Lung (tissue), 16 donors: ENCODE data around the gene ARL16. TPM values are rescaled to one million over a fixed set of nuclear protein-coding genes. Genes with fewer than 3 reads are reported as not detected.

Source experiments
- ATAC-seq: fragments of 200-7000 bp; cut with Tn5 transposase; one replicate; pipeline ENCODE4 v1.9.1; 2020; ENCODE audit warnings: moderate number of reproducible peaks; ENCODE audit not compliant: insufficient read depth, low FRiP score
- DNase-seq, 3 donors: peaks; one replicate each; pipeline ENCODE4 v3.0.0-alpha.2; 2013 to 2017
- H3K27ac ChIP-seq, 2 donors: one replicate each; pipeline ENCODE4 v1.5.1; 2013; ENCODE audit warnings: mild to moderate bottlenecking in 2 of 2, moderate library complexity in 2 of 2, control low read depth in 1 of 2, inconsistent platforms in 1 of 2, low read depth in 1 of 2, low read length in 1 of 2
- H3K27me3 ChIP-seq, 3 donors: one replicate each; pipeline ENCODE4 v1.5.1; 2013; ENCODE audit warnings: low read length in 2 of 3; ENCODE audit not compliant: control insufficient read depth in 3 of 3, insufficient read depth in 3 of 3
- H3K36me3 ChIP-seq, 4 donors: one replicate each; pipeline ENCODE4 v1.5.1; 2013; ENCODE audit warnings: low read length in 4 of 4, mild to moderate bottlenecking in 1 of 4, moderate library complexity in 1 of 4; ENCODE audit not compliant: control insufficient read depth in 4 of 4, insufficient read depth in 4 of 4
- H3K4me1 ChIP-seq, 5 donors: one replicate each; pipeline ENCODE4 v1.5.1; 2013; ENCODE audit warnings: low read length in 5 of 5, mild to moderate bottlenecking in 2 of 5, moderate library complexity in 1 of 5; ENCODE audit not compliant: control insufficient read depth in 5 of 5, insufficient read depth in 5 of 5
- H3K4me3 ChIP-seq: one replicate; pipeline ENCODE4 v1.5.1; 2013; ENCODE audit warnings: mild to moderate bottlenecking, control low read depth, moderate library complexity
- H3K9ac ChIP-seq, 2 donors: one replicate each; pipeline ENCODE4 v1.5.1; 2013; ENCODE audit warnings: low read length in 2 of 2, control low read depth in 1 of 2; ENCODE audit not compliant: insufficient read depth in 1 of 2
- H3K9me3 ChIP-seq, 4 donors: one replicate each; pipeline ENCODE4 v1.5.1; 2013; ENCODE audit warnings: low read length in 3 of 4, mild to moderate bottlenecking in 1 of 4, moderate library complexity in 1 of 4; ENCODE audit not compliant: control insufficient read depth in 4 of 4, insufficient read depth in 3 of 4
- WGBS, 2 donors: extraction: QIAGEN DNeasy Blood & Tissue Kit; methylation state at CpG; one replicate each; pipeline ENCODE4 v1.1.7; 2013; 5-methylcytosine and 5-hydroxymethylcytosine counted together
- long read RNA-seq, 5 donors: transcript quantifications; one replicate each; lab custom pipeline, GENCODE V29; 2026
- polyA plus RNA-seq, 2 donors: library from polyadenylated mRNA; stranded (reverse); fragments of 200-250 nt; gene quantifications; one replicate each; pipeline ENCODE4 v1.2.1, GENCODE V29; 2013
- total RNA-seq, 2 donors: library from RNA; depleted of rRNA in 1 of 2; stranded (reverse); fragments of >200 nt in 1 of 2; gene quantifications; one replicate each; pipeline ENCODE4 v1.2.1, GENCODE V29; 2014 to 2021
- TF ChIP-seq, protein P1 (sequence below): IDR thresholded peaks from 2 replicates; pipeline ENCODE4 v1.5.1; 2012; ENCODE audit warnings: mild to moderate bottlenecking; ENCODE audit errors: control extremely low read depth, extremely low read depth
- donor health status: control.
- donor health status: control.
- donor health status: Bipolar disorder and iron deficiency.
- donor health status: healthy.
- donor health status: DM: yes; HTN: yes; CAD: no.

ARL16 gene, protein sequence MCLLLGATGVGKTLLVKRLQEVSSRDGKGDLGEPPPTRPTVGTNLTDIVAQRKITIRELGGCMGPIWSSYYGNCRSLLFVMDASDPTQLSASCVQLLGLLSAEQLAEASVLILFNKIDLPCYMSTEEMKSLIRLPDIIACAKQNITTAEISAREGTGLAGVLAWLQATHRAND
- total RNA-seq (10 to 100 TPM; 27.4 to 31.8 TPM), polyA plus RNA-seq (10 to 100 TPM; 27.8 to 59.5 TPM)
- long read RNA-seq, donor 1, transcript ARL16-201 (5 exons, 1,227 nt): major isoform, 11 of 17 reads
- long read RNA-seq, donor 1, partial matches to known transcripts: 0 of 17 reads
- long read RNA-seq, donor 1, other reads (novel, unspliced or antisense): 0 of 17 reads
- long read RNA-seq, donor 2, partial matches to known transcripts: 0 of 6 reads
- long read RNA-seq, donor 2, other reads (novel, unspliced or antisense): 0 of 6 reads
- long read RNA-seq, donor 3, transcript ARL16-201 (5 exons, 1,227 nt): major isoform, 6 of 17 reads
- long read RNA-seq, donor 3, partial matches to known transcripts: 7 of 17 reads
- long read RNA-seq, donor 3, other reads (novel, unspliced or antisense): 0 of 17 reads
- long read RNA-seq, donor 4, transcript ARL16-201 (5 exons, 1,227 nt): major isoform, 8 of 12 reads
- long read RNA-seq, donor 4, partial matches to known transcripts: 0 of 12 reads
- long read RNA-seq, donor 4, other reads (novel, unspliced or antisense): 0 of 12 reads
- long read RNA-seq, donor 5, transcript ARL16-201 (5 exons, 1,227 nt): major isoform, 14 of 78 reads
- long read RNA-seq, donor 5, transcript ARL16-202 (4 exons, 768 nt): minor isoform, 8 of 78 reads
- long read RNA-seq, donor 5, partial matches to known transcripts: 50 of 78 reads
- long read RNA-seq, donor 5, other reads (novel, unspliced or antisense): 0 of 78 reads

DNA sequence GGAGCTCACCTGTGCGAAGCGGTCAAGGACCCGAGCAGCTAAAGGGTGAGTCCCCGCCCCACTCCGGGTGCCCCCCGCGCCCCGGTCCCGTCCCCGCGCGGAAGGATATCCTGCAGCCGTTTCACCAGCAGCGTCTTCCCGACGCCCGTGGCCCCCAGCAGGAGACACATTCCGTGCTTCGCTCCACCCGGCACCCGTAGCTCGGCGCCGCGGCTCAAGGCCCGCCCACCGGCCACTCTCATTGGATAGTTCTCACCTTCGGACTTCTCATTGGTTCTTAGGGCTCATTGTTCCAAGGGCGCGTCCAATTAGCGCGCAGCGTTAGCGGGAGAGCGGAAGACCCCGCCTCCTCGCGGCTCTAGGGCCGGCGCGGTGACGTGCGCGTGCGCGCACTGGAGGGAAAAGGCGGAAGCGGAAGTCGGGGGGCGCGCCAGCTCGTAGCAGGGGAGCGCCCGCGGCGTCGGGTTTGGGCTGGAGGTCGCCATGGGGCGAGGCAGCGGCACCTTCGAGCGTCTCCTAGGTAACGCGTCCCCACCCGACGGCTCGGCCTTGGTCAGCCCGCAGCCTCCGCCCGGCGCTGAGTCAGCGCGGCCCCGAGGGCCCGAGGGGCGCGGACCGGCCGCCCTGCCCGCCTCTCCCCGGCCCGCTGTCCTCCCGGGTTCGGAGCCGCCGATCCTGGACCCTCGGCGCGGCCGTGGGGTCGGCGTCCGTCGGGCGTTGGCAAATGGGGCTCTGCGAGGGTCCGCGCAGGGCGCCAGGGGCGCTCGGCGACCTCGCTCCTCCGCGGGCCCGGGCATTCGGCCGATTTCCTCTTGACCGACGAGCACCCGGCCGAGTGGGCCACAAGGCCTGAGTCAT, at the start of gene ARL16, which contains the start of gene HGS:
Gene ARL16 (minus strand): TSS at position 214 of the 858 bp plus-strand sequence. CDS start 44 bp downstream, at position 170.
Gene HGS (plus strand): TSS at position 428 of the 858 bp plus-strand sequence. CDS start 56 bp downstream, at position 484.
- TF ChIP-seq, protein P1, sequence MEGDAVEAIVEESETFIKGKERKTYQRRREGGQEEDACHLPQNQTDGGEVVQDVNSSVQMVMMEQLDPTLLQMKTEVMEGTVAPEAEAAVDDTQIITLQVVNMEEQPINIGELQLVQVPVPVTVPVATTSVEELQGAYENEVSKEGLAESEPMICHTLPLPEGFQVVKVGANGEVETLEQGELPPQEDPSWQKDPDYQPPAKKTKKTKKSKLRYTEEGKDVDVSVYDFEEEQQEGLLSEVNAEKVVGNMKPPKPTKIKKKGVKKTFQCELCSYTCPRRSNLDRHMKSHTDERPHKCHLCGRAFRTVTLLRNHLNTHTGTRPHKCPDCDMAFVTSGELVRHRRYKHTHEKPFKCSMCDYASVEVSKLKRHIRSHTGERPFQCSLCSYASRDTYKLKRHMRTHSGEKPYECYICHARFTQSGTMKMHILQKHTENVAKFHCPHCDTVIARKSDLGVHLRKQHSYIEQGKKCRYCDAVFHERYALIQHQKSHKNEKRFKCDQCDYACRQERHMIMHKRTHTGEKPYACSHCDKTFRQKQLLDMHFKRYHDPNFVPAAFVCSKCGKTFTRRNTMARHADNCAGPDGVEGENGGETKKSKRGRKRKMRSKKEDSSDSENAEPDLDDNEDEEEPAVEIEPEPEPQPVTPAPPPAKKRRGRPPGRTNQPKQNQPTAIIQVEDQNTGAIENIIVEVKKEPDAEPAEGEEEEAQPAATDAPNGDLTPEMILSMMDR: no peak
- Histone ChIP-seq H3K4me1 (peaks cover 0 to 24% (median 5%) of the 10 kb centered on the region in 5 donors), H3K36me3 (peaks cover 0 to 36% (median 12%) of the 10 kb centered on the region in 4 donors), H3K27me3 (no peaks in the 10 kb centered on the region), H3K9ac (peak within 1 kb of the TSS; percentile 63 to 81), H3K9me3 (no peaks in the 10 kb centered on the region), H3K4me3 (peak within 1 kb of the TSS; percentile 91), H3K27ac (peak within 1 kb of the TSS; percentile 87 to 94)
- DNase-seq (peak; percentile 99 to 100 (median 99)), ATAC-seq (peak; percentile 98)
- WGBS, 2 donors: 0 to 1% methylated on average over 67 to 112 of the region's 112 CpGs

DNA sequence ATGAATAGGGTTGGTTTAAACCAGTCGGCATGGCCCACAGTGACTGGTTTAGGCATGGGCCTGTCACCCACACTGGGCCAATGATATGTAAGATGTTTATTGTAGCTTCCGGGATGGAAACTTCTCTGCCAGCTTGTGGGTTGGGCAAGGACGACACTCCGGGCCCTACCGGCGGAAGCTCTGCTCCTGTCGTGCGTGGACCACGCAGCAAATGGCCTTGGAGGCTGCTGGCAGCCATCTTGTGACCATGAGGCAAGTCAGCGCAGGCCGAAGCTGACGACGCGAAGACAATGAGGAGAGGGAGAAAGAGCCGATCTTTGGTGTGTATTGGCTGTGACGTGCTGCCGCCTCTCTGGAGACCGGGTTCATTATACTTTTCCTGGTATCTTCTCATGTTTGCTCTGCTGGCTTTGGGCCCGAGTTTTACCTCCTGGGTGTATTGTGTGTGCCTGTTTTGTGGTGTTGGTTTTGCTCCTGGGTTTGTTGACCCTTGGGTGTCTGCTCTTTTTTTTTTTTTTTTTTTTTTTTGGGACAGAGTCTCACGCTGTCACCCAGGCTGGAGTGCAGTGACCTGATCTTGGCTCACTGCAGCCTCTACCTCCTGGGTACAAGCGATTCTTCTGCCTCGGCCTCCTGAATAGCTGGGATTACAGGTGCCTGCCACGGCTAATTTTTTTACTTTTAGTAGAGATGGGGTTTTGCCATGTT, 43.9 kb upstream of the ARL16 start:
- no peak overlapping the region for H3K4me3 ChIP-seq

More for the DNA sequence above, 43.9 kb upstream of the ARL16 start:
- H3K9ac ChIP-seq: no peak overlapping the region
- ATAC-seq (no peak), DNase-seq (no peak)
- WGBS, 2 donors: 83 to 89% methylated on average over 23 of the region's 23 CpGs
- H3K9me3 ChIP-seq: no peaks in the 10 kb centered on the region
- H3K36me3 ChIP-seq: no peaks in the 10 kb centered on the region
- H3K4me1 ChIP-seq: peaks cover 0 to 9% (median 7%) of the 10 kb centered on the region in 5 donors
- no peaks in the 10 kb centered on the region for H3K27me3 ChIP-seq
- TF ChIP-seq, protein P1: no peak
- no peak overlapping the region for H3K27ac ChIP-seq
